NCI-H345 treated with DMSO at 0.1 percent for 48 hours (cell line): ENCODE data around the gene ETV3L.
"Not testable (repeated sequence)": the region's sequence is repeated elsewhere in the genome, so short reads cannot be mapped to it uniquely, and the experiment has no call there.

Source experiments
- DNase-seq: peaks from one replicate; lab custom pipeline; 2025; ENCODE audit not compliant: unreplicated experiment; lab: John Stamatoyannopoulos, UW

Gene ETV3L

DNA sequence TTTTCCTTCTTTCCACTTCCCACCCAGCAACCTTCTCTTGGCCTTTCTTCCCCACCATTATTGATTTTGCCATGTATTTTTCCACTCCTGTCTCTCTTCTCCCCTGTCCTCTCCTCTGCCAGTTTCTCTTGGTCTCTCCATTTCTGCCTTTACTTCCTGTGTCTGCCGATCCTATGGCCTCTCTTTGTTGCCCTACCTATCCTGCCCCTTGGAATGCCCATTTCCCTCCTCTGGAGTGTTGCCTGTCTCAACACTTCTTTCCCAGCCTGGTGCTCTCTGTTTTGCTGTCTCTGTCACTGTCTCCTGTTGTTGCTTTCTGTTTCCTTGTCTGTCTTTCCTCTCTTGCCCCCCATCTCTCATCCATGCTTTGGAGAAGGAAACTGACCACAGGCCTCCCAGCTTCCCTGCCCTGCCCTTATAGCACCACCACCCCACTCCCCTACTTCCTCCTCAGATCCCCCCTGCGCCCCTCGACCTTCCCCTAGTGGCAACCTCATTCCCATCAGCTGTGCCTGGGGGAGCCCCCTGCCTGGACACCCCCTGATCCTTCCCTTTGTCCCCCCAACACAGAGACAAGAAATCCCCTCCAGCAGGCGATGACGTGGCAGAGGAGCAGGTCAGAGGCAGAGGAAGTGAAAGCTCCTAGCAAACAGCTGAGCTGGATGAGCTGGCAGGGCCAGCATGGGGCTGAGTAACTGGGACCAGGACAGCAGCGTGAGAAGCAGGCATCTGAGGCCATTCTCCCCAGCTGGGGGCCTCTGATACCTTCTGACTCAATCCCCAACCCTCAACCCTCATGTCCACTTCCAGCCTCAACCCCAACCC is 6.6 kb upstream of the ETV3L start:
- no peak for DNase-seq

DNA sequence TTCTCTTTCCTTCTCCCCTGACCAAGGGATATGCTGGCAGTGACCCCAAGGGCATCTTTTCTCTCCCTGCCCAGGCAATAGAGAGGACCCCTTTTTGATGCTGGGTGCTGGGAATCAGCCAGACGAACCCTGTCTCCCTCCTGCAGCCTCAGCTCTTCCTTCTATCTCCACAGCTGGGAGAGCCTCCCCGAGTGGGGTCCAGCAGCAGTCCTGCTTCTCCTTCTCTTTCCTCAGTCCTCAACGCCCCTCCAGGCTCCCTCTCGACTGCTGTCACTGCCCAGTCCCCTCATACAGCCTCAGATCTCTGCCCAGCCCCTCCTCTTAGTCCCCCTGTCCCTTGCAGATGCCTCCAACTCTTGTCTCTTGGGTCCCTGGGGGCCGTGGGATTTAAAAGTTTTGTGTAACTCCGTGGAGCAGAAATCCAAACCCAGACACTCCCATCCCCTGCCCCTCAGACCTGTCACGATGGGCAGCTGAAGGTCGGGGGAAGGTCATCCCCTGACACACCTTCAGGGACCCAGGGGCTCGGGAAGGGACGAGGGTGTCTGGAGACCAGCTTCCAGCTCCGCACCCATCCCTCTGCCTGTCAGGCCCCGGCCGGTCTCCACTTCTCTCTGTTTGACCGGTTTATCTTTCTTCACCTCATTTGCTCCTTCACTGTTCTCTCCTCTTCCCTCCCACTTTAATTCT is 5.8 kb upstream of the ETV3L start:
- no peak for DNase-seq

DNA sequence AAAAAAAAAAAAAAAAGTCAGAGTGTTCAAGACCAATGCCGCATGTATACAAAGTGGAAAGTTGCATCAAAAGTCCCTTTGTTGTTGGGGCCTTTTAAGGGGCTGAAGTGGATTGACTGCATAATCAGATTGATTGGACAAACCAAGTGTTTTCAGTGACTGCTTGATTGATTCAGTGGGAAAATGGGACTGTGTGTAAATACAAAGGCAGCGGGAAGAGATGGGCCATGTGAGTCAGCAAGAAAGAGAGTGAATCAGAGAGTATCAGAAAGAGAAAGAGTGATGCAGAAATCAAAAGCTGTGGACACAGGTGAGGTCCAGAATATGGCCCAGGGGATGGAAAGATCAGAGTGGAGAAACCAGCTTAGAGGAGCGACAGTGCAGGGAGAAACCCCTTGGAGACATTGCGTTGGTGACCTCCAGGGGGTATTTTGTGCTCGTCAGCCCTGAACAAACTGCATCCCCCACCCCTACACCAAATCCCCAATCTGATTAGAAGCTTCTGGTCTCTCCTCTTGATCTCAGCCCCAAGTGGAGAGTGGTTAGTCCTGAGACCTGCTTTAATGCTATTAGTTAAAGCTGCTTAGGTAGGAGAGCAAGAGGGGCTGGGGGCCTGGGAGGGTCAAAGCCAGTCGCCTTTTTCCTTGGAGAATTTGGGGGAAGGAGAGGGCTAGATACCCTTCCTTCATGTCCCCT is 5.1 kb upstream of the ETV3L start:
- DNase-seq: no peak

DNA sequence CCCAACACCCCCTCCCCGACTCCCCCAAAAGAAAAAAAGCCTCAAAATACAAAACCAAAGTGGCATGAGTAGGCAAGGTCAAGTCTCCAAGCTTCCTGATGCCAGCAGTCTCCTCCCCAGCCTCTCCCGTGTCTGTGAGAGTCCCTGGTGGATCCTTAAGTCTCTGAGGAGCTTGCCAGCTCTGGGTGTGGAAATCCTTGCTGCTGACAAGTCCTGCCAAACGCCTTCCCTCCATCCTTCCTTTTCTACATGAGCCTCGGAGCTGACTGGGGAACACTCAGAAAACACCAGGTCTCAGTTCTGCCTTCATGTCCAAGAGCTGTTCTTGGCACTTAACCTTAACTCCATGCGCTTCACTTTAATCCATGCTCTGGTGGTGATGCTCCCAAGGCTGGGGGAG is 3.7 kb upstream of the ETV3L start:
- DNase-seq: no peak

DNA sequence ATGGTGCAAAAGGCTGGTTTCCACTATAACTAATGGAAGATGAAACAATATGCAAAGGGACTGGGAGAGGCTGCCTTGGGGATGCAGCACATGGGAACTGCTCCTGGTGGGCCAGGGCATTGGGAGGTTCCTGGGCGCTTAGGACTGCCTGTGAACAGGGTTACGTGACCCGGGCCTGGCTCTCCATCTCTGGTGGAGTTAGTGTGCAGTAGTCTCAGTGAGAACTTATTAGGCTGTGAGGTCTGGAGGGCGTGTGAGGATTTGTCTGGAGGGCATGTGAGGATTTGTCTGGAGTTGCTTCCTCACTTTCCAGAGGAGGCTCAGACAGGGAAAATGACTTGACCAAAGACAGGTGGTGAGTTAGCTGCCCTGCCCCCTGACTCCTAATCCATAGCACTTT is 1.5 kb upstream of the ETV3L start:
- DNase-seq: no peak

DNA sequence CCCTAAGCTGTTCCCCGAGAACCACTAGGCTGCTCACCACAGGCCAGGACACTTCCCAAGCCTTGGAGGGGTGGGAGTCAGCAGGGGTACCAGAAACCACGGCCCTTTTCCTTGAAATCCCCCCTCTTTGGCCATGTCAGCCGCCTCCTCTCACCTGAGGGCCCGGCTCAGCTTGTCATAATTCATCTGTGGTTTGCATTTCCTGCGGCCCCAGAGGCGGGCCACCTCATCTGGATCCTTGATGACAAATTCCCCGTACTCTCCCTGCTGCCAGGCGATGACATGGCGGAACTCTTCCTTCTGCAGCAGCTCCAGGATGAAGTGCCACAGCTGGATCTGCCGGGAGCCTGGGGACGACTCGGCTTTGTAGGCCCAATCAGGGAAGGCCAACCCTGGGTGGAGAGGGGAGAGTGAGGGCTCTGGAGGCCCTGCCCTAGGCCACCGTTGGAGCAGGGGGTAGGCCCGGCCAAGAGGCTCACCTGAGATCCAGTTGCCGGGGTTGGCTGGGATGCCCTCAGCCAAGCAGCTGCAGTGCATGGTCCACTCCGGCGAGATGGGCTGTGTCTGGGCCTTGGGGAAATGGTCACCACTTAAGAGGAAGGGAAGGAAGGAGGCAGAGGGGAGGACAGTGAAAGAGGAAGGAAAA is 498 bp downstream of the ETV3L start:
- not testable (repeated sequence) for DNase-seq

DNA sequence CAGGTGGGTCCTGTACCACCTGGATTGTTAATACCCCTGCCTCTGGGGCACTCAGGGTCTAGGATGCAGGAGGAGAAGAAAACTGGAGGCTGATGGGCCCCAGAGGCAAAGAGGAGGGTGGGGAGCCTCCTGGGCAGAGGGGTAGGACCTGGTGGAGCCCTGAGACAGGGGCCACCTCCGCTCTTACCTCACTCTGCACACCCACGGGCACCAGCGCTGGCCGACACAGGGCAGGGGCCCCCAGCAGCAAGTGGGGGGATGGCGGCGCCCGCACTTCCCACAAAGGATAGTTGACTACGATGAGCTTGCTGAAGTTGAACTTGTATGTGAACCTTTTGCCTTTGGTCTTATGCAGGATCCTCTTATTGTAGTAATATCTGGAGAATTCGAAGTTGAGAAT is 1.1 kb downstream of the ETV3L start:
- no peak for DNase-seq

DNA sequence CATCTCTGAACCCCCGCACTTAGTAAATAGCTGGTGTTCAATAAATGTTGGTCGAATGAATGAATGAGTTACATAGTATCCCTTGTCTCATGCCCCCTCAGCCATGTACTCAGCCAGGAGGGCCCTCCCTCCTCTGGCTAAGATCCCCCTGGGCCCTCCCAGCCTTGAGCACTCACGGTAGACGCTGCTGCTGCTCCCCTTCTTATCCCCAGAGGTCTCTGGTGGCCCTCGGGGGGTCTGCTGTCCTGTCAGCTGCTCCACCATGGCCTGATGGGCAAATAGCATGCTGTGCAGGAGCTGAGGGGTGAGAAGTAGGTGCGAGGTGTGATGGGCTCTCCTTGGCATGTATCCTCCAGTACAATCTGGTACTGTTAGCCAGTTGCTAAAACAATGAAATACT is 1.9 kb downstream of the ETV3L start:
- DNase-seq: no peak

DNA sequence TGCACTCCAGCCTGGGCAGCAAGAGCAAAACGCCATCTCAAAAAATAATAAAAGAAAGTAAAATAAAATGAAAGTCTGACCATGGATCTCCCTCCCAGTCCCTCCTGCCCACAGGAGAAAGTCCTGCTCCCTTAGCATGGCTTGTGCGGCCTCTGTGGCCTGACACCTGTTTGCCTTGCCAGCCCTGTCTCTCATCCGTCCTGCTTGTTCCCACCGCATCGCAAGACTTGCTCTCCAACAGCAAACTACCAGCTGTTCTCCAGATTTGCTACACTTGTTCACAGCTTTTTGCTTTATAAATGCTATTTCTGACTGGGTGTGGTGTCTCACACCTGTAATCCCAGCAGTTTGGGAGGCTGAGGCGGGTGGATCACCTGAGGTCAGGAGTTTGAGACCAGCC is 2.7 kb downstream of the ETV3L start:
- DNase-seq: no peak

DNA sequence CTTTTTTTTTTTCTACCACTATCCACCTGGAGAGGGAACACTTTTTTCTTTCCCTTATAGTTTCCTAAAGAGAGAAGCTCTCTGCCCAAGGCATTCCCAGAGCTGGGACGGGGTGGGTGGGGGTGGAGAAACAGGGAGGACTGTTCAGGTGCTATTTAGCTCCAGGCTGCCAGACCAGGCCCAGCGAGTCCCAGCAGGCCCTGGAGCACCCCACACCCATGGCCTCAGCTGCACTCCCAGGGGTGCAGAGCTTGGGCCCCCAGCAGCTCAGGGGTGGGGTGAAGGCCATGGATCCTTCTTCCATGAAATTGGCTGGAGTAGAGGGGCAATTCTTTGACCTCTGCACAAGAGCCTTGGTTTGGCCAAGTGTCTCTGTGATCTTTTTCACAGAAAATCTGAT is 4.1 kb downstream of the ETV3L start:
- DNase-seq: no peak

DNA sequence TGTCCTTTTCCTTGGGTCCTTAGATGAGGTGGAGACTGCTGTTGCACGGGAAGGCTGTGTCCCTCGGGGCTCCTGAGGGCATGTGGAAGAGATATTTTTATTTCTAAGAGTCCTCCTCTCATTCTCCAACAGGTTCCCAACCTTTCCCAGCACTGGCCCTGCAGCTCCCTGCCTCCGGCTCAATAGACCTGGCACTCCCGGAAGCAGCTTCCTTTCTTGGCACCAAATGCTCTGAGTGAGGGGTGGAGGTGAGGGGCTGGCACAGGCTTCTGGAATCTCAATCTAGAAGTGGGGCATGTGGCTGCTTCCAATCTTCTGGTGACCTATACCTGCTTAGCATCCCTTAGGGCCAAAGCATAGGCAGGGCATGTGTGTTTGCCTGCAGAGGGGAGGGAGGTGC is 4.5 kb downstream of the ETV3L start:
- no peak for DNase-seq

DNA sequence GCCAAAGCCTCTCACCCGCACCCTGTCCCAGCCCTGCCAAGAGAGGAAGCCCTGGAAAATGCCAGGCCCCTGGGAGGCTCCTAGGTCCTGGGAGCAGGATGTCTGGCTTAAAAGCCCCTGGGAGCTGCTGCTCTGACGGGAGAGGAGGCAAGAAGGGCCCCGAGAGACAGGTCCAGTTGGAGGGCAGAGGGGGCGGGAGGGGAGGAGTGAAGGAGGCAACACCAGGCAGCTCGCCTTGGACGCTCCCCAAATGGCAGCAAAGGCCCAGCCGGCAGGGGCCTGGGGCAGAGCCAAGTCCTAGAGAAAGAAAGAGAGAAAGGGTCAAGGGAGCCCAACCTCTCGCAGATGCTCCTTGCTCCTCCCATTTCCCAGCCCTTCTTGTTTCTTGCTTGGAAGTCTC is 6.8 kb downstream of the ETV3L start:
- DNase-seq: no peak

DNA sequence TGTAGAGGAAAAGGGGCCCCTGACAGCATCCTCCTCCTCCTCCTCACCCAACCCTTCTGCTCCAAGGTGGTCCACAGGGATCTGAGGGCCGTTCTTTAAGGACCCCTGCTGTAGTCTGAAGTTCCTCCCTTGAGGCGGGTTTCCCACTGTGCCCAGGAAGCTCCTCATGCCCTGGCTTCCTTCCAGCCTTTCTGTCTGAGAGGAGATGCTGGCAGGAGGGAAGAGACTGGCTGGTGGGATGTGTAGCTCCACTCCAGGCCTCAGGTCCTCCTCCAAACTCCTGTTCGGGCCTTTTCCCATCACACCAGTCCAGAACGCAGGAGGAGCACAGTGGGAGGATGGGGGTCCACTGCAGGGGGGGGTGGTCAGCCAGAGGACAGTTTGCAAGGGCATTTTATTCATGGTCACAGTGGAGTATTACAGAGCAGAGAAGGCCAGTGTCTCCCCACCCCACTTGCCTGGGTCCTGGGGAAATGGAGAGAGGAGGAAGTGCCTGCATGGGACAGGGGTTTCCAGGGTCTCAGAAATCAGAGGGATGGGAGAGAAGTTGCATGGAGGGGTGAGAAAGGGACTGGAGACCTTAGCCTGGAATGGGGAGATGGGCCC is 7.8 kb downstream of the ETV3L start:
- DNase-seq: no peak

DNA sequence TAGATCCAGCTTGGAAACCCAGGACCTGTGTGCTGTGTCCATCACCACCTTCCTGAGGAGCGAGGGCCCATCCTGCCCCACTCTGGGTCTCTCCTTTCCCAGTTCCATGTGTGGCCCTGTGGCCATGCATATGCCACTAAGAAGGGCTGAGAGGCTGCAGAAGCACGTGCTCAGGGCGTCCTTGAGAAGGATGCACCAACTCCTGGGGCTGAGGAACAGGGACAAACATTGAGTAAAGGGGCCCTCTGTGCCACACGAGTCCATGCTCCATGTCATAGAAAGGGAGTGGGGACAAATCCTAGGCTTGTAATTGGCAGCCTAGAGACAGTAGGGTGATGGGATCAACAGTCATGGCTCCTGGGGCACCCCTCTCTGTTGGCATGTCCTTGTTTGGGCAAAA is 8.4 kb downstream of the ETV3L start:
- no peak for DNase-seq

DNA sequence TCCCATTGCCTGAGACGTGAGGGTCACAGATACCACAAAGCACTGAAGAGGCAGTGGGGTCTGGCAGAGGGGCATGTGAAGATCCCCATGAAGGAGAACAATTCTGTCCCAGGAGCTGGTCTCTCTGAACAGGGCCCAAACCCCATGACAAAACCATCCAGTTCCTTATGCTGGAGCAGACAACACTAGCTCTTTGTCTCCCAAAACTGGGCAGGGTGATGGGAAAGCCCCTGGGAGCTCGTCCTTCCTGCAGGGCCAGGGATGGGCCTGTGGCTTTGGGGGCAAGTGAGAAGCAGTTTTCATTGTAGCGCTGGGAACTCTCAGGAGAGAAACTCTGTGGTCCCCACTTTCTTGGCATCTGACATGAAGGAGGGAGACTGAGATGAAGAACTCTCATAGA is 8.8 kb downstream of the ETV3L start:
- no peak for DNase-seq

DNA sequence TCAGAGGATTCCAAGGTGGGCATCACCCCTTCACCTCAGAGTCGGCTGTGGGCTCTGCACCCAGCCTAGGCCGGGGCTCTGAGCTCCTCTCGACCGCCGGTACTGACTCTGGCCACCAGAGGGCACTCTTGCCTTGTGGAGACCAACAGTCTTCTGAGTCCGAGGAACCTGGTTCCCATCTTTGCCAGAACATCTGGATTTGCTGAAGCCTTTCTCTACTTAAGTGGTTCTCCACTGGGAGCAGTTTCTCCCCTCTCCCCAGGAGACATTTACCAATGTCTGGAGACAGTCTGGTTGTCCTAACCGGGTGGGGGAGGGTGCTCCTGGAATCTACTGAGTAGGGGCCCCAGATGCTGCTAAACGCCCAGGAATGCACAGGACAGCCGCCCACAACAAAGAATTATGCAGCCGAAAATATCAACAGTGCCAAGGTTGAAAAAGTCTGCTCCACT is 9.4 kb downstream of the ETV3L start:
- peak; percentile 45 for DNase-seq

DNA sequence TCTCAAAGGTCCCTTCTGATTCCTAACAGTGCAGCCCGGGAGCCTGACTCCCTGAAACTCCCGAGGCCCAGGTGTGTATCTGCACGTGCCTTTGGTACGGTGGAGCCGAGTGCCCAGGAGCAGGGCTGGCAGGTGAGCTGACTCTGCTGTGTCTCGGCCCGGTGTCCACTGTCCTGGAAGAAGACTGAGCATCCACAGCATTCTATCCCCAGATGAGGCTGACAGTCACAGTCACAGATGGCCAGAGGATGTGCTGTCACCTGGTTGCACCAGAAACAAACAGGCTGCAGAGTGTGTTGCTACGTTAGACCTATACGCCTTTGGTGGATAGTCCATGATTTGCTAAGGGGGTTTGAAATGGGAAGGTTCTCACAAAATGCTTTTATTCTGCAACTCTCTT is 9.8 kb downstream of the ETV3L start:
- DNase-seq: no peak

DNA sequence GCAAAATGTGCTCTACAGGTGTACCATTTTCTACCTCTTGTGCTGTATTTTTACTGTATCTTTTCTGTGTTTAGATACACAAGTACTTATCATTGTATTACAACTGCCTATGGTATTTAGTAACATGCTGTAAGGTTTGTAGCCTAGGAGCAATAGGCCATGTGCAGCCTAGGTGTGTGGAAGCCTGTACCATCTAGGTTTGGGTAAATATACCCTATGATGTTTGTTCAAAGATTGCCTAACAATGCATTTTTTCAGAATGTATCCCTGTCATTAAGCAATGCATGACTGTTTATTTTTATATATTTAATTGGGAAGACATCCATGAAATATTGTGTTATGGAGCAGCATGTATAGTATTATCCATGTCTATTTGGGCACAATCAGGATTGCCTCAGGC is 11.0 kb downstream of the ETV3L start:
- no peak for DNase-seq

DNA sequence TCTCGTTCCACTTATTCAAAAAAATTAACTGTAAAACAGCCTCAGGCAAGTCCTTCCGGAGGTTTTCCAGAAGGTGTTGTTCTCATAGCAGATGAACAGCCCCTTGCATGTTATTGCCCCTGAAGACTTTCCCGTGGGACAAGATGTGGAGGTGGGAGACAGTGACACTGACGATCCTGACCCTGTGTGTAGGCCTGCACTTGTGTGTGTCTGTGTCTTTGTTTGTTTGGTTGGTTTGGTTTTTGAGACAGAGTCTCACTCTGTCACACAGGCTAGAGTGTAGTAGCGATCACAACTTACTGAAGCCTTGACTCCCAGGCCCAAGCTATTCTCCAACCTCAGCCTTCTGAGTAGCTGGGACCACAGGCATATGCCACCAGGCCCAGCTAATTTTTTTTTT is 12.6 kb downstream of the ETV3L start:
- no peak for DNase-seq

DNA sequence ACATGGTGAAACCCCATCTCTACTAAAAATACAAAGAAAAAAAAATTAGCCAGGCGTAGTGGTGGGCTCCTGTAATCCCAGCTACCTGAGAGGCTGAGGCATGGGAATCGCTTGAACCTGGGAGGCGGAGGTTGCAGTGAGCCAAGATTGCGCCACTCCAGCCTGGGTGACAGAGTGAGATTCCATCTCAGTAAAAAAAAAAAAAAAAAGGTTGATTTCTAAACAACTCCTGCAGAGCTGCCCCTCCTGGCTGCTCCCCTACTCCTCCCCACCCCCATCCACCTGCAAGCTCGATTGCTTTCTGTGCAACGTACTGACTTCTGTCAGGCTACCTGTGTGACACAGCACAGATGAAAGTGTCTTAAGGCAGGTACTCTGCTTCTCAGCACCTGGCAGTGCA is 13.3 kb downstream of the ETV3L start:
- no peak for DNase-seq

DNA sequence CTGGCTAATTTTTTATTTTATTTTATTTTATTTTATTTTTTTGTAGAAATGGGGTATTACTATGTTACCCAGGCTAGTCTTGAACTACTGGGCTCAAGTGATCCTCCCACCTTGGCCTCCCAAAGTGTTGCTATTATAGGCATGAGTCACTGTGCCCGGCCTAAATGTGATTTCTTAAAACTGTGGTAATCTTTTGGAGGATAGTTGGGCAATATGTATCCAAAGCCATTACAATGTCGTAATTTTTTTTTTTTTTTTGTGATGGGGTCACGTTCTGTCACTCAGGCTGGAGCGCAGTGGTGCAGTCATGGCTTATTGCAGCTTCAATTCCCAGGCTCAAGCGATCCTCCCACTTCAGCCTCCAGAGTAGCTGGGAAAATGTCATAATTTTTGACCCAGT is 14.2 kb downstream of the ETV3L start:
- no peak for DNase-seq
